SK-N-SH (cell line): ENCODE results near the gene UPK3BL2. TPM values are rescaled to one million over a fixed set of nuclear protein-coding genes. Genes with fewer than 3 reads are reported as not detected.
A peak's percentile ranks its signal among the peaks of the same experiment; 100 is the strongest.
"Not testable (repeated sequence)": the region's sequence is repeated elsewhere in the genome, so short reads cannot be mapped to it uniquely, and the experiment has no call there.

Experiments
- CTCF ChIA-PET: fragments of 300-600, 350-600 bp; formaldehyde crosslinking; extraction: SDS; loops from one replicate; lab custom pipeline; 2021; lab: Yijun Ruan, JAX
- POLR2A ChIA-PET: fragments of 350-600 bp; sonication (Branson Sonifier 250); formaldehyde crosslinking; extraction: SDS; loops from one replicate; lab custom pipeline; 2020; ENCODE audit warnings: antibody characterized with exemption, inconsistent platforms; lab: Yijun Ruan, JAX
- DNase-seq: peaks from one replicate; pipeline ENCODE4 v3.0.0; 2012
- H2AFZ ChIP-seq: fragments of 200-600 bp; sonication (generic); 2 replicates; pipeline ENCODE4 v1.8.1; 2016; ENCODE audit warnings: antibody characterized with exemption, mild to moderate bottlenecking, low read depth
- H3F3A ChIP-seq: fragments of 200-600 bp; sonication (generic); replicated peaks from 2 replicates; pipeline ENCODE3; 2016; ENCODE audit warnings: antibody characterized with exemption, mild to moderate bottlenecking; ENCODE audit not compliant: insufficient read depth
- H3K27ac ChIP-seq, 2 experiments: fragments of 200-500 bp in 1 of 2; fragments of 200-600 bp in 1 of 2; sonication (Bioruptor generic) in 1 of 2; sonication (generic), shearing (Covaris generic) in 1 of 2; 2 replicates each; pipeline versions ENCODE4 v1.5.1 to v1.6.1; 2014 to 2016; ENCODE audit warnings: low read depth in 2 of 2, inconsistent platforms in 1 of 2, low read length in 1 of 2, mild to moderate bottlenecking in 1 of 2, mixed read lengths in 1 of 2
- H3K27me3 ChIP-seq: fragments of 200-600 bp; sonication (generic), shearing (Covaris generic); 2 replicates; pipeline ENCODE4 v1.6.1; 2016; ENCODE audit warnings: mixed run types; ENCODE audit not compliant: insufficient read depth
- H3K36me3 ChIP-seq, 2 experiments: fragments of 200-500 bp in 1 of 2; fragments of 200-600 bp in 1 of 2; sonication (Bioruptor generic) in 1 of 2; sonication (generic) in 1 of 2; replicated peaks in 1 of 2; 2 replicates each; pipeline versions ENCODE3 to v1.5.1; 2014 to 2016; ENCODE audit warnings: low read length in 1 of 2, mild to moderate bottlenecking in 1 of 2; ENCODE audit not compliant: insufficient read depth in 2 of 2, control insufficient read depth in 1 of 2
- H3K4me1 ChIP-seq, 2 experiments: fragments of 200-500 bp in 1 of 2; fragments of 200-600 bp in 1 of 2; sonication (Bioruptor generic) in 1 of 2; sonication (generic), shearing (Covaris generic) in 1 of 2; 2 replicates each; pipeline versions ENCODE4 v1.5.1 to v1.6.1; 2014 to 2016; ENCODE audit warnings: low read depth in 1 of 2, low read length in 1 of 2, mixed run types in 1 of 2; ENCODE audit not compliant: insufficient read depth in 2 of 2, control insufficient read depth in 1 of 2
- H3K4me2 ChIP-seq: fragments of 200-600 bp; sonication (generic), shearing (Covaris generic); 2 replicates; pipeline ENCODE4 v1.6.1; 2017; ENCODE audit warnings: mixed run types
- H3K4me3 ChIP-seq, 2 experiments: fragments of 200-500 bp in 1 of 2; fragments of 200-600 bp in 1 of 2; sonication (Bioruptor generic) in 1 of 2; sonication (generic), shearing (Covaris generic) in 1 of 2; 2 replicates each; pipeline versions ENCODE4 v1.5.1 to v1.8.1; 2014 to 2016; ENCODE audit warnings: low read depth in 2 of 2, inconsistent platforms in 1 of 2, low read length in 1 of 2, mild to moderate bottlenecking in 1 of 2, mixed read lengths in 1 of 2, moderate library complexity in 1 of 2
- H3K79me2 ChIP-seq: fragments of 200-600 bp; sonication (generic); 2 replicates; pipeline ENCODE4 v1.8.1; 2017; ENCODE audit warnings: mild to moderate bottlenecking; ENCODE audit not compliant: insufficient read depth
- H3K9ac ChIP-seq: fragments of 200-600 bp; sonication (generic); 2 replicates; pipeline ENCODE4 v1.6.1; 2017; ENCODE audit warnings: mixed run types
- H3K9me2 ChIP-seq: fragments of 200-600 bp; sonication (generic); 2 replicates; pipeline ENCODE4 v1.6.1; 2017; ENCODE audit warnings: mixed run types
- H3K9me3 ChIP-seq: fragments of 200-600 bp; sonication (generic); 2 replicates; pipeline ENCODE4 v1.6.1; 2017; ENCODE audit warnings: mixed run types, mild to moderate bottlenecking, moderate library complexity
- H4K20me1 ChIP-seq: fragments of 200-600 bp; sonication (generic); 2 replicates; pipeline ENCODE4 v1.6.1; 2017; ENCODE audit warnings: mild to moderate bottlenecking, mixed run types; ENCODE audit not compliant: insufficient read depth
- FOSL2 ChIP-seq: IDR thresholded peaks from 2 replicates; pipeline ENCODE4 v1.4.0; 2012; ENCODE audit warnings: low read depth, mild to moderate bottlenecking, moderate library complexity, borderline replicate concordance
- WGBS: methylation state at CpG from one replicate; pipeline ENCODE4 v1.1.6; 2017; ENCODE audit warnings: low lambda C conversion rate; 5-methylcytosine and 5-hydroxymethylcytosine counted together
- polyA plus RNA-seq, 3 experiments: library from polyadenylated mRNA; depleted of rRNA; stranded (reverse); fragments of >200 nt; gene quantifications; 2 replicates each; pipeline ENCODE4 v1.2.3, GENCODE V29; 2012

UPK3BL2 gene
- polyA plus RNA-seq, 1 of the 3 experiments (the other 2 are of a cell fraction) = 6.4 TPM

- H3F3A ChIP-seq, H3K79me2 ChIP-seq, H3K4me2 ChIP-seq, H3K36me3 ChIP-seq, H3K9ac ChIP-seq, H3K4me3 ChIP-seq, H3K27me3 ChIP-seq, H2AFZ ChIP-seq, CTCF ChIA-PET, H3K9me2 ChIP-seq, H3K9me3 ChIP-seq, POLR2A ChIA-PET, H3K27ac ChIP-seq, DNase-seq, H4K20me1 ChIP-seq, H3K4me1 ChIP-seq: not testable (repeated sequence)
- 80% methylated on average over 1 of the region's 11 CpGs for WGBS
These were observed 25.1 kb upstream of the UPK3BL2 start for GRCh38 chr7:102568620-102569019.

GRCh38 chr7:102550808-102551422 lies 7.4 kb upstream of the UPK3BL2 start, which contains the start of gene SPDYE2:
Gene SPDYE2 (plus strand): TSS chr7:102551226. CDS start chr7:102553256, 2,030 bp downstream.
- DNase-seq, H3F3A ChIP-seq, H3K4me1 ChIP-seq, H3K79me2 ChIP-seq, POLR2A ChIA-PET, H2AFZ ChIP-seq, H3K27ac ChIP-seq, H3K4me3 ChIP-seq, H3K9me2 ChIP-seq, H3K27me3 ChIP-seq, H3K36me3 ChIP-seq, H3K9me3 ChIP-seq, CTCF ChIA-PET, H3K9ac ChIP-seq, H3K4me2 ChIP-seq, H4K20me1 ChIP-seq: not testable (repeated sequence)
- WGBS = no CpG with 5 or more reads among the region's 6 CpGs

GRCh38 chr7:102546353-102546752 lies 2.9 kb upstream of the UPK3BL2 start:
- H3K27ac ChIP-seq, H3K9me2 ChIP-seq, H3K79me2 ChIP-seq, H3K9ac ChIP-seq, H3K4me3 ChIP-seq, H3K4me2 ChIP-seq, H3K27me3 ChIP-seq, DNase-seq, H3F3A ChIP-seq, H3K36me3 ChIP-seq, H3K4me1 ChIP-seq, H4K20me1 ChIP-seq, H2AFZ ChIP-seq, H3K9me3 ChIP-seq, POLR2A ChIA-PET, CTCF ChIA-PET: not testable (repeated sequence)
- peak; percentile 22; the same call in 1 of the 2 replicates for TF ChIP-seq FOSL2
- WGBS = 40% methylated on average over 3 of the region's 6 CpGs

- H2AFZ ChIP-seq, H3K4me3 ChIP-seq, H3K79me2 ChIP-seq, H3K4me1 ChIP-seq, DNase-seq, H3K9ac ChIP-seq, H3F3A ChIP-seq, POLR2A ChIA-PET, H3K9me2 ChIP-seq, H4K20me1 ChIP-seq, H3K27me3 ChIP-seq, H3K36me3 ChIP-seq, H3K9me3 ChIP-seq, CTCF ChIA-PET, H3K4me2 ChIP-seq, H3K27ac ChIP-seq: not testable (repeated sequence)
- WGBS = 98% methylated on average over 8 of the region's 12 CpGs
These were observed 1.8 kb upstream of the UPK3BL2 start for GRCh38 chr7:102545288-102545687.

GRCh38 chr7:102544372-102544771 lies 876 bp upstream of the UPK3BL2 start:
- WGBS = 100% methylated on average over 1 of the region's 1 CpG
- H3K4me3 ChIP-seq, DNase-seq, H3K36me3 ChIP-seq, H3K79me2 ChIP-seq, H3K4me1 ChIP-seq, H3K9me2 ChIP-seq, H3K9ac ChIP-seq, POLR2A ChIA-PET, H3K9me3 ChIP-seq, H3K27ac ChIP-seq, CTCF ChIA-PET, H4K20me1 ChIP-seq, H3K4me2 ChIP-seq, H2AFZ ChIP-seq, H3K27me3 ChIP-seq, H3F3A ChIP-seq: not testable (repeated sequence)

- CTCF ChIA-PET, H3K9me2 ChIP-seq, H3K4me1 ChIP-seq, H3K9me3 ChIP-seq, H3K27ac ChIP-seq, H3K79me2 ChIP-seq, H3K27me3 ChIP-seq, H3F3A ChIP-seq, H4K20me1 ChIP-seq, H3K4me3 ChIP-seq, POLR2A ChIA-PET, H2AFZ ChIP-seq, H3K4me2 ChIP-seq, H3K9ac ChIP-seq, H3K36me3 ChIP-seq, DNase-seq: not testable (repeated sequence)
- 88% methylated on average over 7 of the region's 11 CpGs for WGBS
These were observed 725 bp downstream of the UPK3BL2 start for GRCh38 chr7:102542771-102543170.
